KBM-7 (cell line): ENCODE data around the gene KIF1A.

ENCODE experiments used
- DNase-seq: peaks from one replicate; pipeline ENCODE4 v3.0.0-alpha.2; 2015
- in situ Hi-C: fragments of 300-500 bp; cut with MboI; formaldehyde crosslinking; loops from 2 replicates; pipeline ENCODE4 v1.14.3; 2020; ENCODE audit warnings: low sequenced_read_pairs, low pct_unique_long_range_greater_than_20kb, mixed read lengths

KIF1A gene

GRCh38 chr2:240752209-240752608 is 67.8 kb downstream of the KIF1A start:
- in situ Hi-C loops = no loop called here

GRCh38 chr2:240750409-240750808 is 69.6 kb downstream of the KIF1A start:
- DNase-seq = no peak
- in situ Hi-C loops = no loop called here

More at GRCh38 chr2:240752209-240752608, 67.8 kb downstream of the KIF1A start:
- DNase-seq = no peak

GRCh38 chr2:240749516-240749915 is 70.5 kb downstream of the KIF1A start:
- DNase-seq = no peak
- in situ Hi-C loops = no loop called here

GRCh38 chr2:240747256-240747655 is 72.8 kb downstream of the KIF1A start:
- DNase-seq = no peak
- in situ Hi-C loops = no loop called here

- in situ Hi-C loops = no loop called here
- no peak for DNase-seq
Measured at GRCh38 chr2:240746671-240747070, 73.3 kb downstream of the KIF1A start.

GRCh38 chr2:240745962-240746361 is 74.1 kb downstream of the KIF1A start:
- DNase-seq = no peak
- in situ Hi-C loops = no loop called here

- DNase-seq = no peak
- in situ Hi-C loops = no loop called here
Measured at GRCh38 chr2:240745456-240745855, 74.6 kb downstream of the KIF1A start.

GRCh38 chr2:240742602-240743095 is 77.4 kb downstream of the KIF1A start:
- DNase-seq = no peak
- in situ Hi-C loops = no loop called here

GRCh38 chr2:240741091-240741490 is 78.9 kb downstream of the KIF1A start:
- in situ Hi-C loops = no loop called here
- DNase-seq = no peak

GRCh38 chr2:240739797-240740196 is 80.2 kb downstream of the KIF1A start:
- no peak for DNase-seq
- in situ Hi-C loops = no loop called here

GRCh38 chr2:240737958-240738357 is 82.1 kb downstream of the KIF1A start:
- in situ Hi-C loops = no loop called here

GRCh38 chr2:240737512-240737911 is 82.5 kb downstream of the KIF1A start:
- in situ Hi-C loops = no loop called here
- no peak for DNase-seq

More at GRCh38 chr2:240737958-240738357, 82.1 kb downstream of the KIF1A start:
- no peak for DNase-seq

GRCh38 chr2:240736281-240737250 is 83.5 kb downstream of the KIF1A start:
- in situ Hi-C loops = no loop called here

GRCh38 chr2:240735476-240735875 is 84.5 kb downstream of the KIF1A start:
- no peak for DNase-seq

More at GRCh38 chr2:240736281-240737250, 83.5 kb downstream of the KIF1A start:
- no peak for DNase-seq

GRCh38 chr2:240734756-240735155 is 85.3 kb downstream of the KIF1A start:
- DNase-seq = no peak
- in situ Hi-C loops = no loop called here

More at GRCh38 chr2:240735476-240735875, 84.5 kb downstream of the KIF1A start:
- in situ Hi-C loops = no loop called here

- DNase-seq = peak; percentile 31
- in situ Hi-C loops = no loop called here
Measured at GRCh38 chr2:240733803-240734495, 86.1 kb downstream of the KIF1A start.

- in situ Hi-C loops = no loop called here
- DNase-seq = no peak
Measured at GRCh38 chr2:240732911-240733622, 87.0 kb downstream of the KIF1A start.

GRCh38 chr2:240732184-240732583 is 87.8 kb downstream of the KIF1A start:
- no peak for DNase-seq
- in situ Hi-C loops = no loop called here

- in situ Hi-C loops = no loop called here
- no peak for DNase-seq
Measured at GRCh38 chr2:240731178-240731545, 88.9 kb downstream of the KIF1A start.
